Activated T-cell treated with anti-CD3 and anti-CD28 coated beads for 24 hours (primary cell): ENCODE results near the gene CD1E.
"Not testable (repeated sequence)": the region's sequence is repeated elsewhere in the genome, so short reads cannot be mapped to it uniquely, and the experiment has no call there.

Experiments
- DNase-seq: peaks from one replicate; pipeline ENCODE4 v3.0.0-alpha.2; 2020; ENCODE audit warnings: low read depth

Gene CD1E

DNA sequence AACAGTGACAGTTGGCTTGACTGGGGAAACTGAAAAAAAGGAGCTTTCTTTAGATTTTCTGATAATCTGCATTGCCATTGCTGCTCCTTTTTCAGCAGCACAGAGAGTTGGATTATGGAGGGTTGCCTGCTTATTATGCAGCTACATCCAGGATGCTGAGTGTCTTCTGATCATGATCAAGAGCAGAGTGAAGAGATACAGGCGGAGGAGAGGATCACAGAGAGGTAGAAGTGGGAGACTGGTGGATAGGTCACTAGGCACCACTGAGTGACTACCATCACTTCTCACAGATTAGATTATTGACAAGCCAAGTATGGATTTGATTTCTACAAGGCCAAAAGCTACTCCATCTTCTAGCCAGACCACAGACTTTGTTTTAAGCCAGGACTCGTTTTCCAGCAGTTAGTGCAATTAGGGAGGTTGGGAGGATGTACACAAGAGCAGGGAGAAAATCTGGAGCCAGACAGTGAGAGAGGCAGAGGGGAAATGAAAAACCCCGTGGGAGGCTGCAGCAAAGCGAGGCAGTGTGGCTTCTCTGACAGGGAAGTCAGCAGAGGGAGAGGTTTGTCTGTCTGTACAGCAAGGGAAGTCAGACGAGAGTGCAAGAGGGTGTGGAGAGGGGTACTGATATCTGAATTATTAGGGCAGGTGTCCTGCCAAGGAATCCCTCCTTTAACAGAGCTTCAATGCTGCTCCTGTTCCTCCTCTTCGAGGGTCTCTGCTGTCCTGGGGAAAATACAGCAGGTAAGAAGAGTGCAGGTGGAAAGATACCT lies at the start of gene CD1E:
Gene CD1E (plus strand): TSS at position 592 of the 773 bp plus-strand sequence. CDS start 95 bp downstream, at position 687.
- no peak for DNase-seq

DNA sequence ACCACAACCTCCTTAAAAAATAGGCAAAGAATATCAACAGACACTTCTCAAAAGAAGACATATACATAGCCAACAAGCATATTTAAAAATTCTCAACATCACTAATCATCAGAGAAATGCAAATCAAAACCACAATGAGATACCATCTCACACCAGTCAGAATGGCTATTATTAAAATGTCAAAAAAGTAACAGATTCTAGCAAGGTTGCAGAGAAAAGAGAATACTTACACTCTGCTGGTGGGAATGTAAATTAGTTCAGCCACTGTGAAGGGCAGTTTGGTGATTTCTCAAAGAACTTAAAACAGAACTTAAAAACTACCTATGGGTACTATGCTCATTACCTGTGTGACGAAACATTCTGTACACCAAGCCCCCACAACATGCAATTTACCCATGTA lies 43.1 kb upstream of the CD1E start:
- no peak for DNase-seq

DNA sequence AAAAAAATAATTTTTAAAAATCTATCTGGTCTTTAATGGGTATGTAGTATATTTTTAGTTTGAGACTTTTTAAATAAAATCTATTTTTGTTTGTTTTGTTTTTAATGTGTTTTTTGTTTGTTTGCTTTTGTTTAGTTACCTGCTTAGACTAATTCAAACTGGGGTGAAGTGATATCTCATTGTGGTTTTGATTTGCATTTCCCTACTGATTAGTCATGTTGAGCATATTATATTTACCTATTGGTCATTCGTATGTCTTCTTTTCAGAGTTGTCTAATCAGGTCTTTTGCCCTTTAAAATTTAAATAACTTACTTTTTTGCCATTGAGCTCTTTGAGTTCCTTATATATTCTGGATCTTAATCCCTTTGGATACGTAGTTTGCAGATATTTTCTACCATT lies 42.6 kb upstream of the CD1E start:
- no peak for DNase-seq

DNA sequence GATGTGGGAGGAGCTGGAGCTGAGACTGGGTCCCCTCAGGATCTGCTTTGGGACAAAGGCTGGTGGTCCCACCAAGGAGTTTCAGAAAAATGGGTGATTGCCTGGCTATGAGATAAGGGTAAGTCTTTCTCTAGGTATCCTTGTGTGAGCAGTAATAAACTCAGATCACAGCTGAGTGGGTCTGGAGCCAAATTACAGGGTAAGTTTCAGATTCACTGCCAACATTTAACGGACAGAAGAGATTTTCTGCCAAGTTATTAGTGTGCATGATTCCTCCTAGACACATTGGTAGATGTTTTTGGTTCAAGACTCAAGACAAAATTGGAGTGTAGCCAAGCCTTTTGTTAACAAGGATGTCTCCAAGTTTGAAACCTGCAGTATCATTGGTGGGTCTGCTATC lies 29.8 kb upstream of the CD1E start:
- DNase-seq = no peak

DNA sequence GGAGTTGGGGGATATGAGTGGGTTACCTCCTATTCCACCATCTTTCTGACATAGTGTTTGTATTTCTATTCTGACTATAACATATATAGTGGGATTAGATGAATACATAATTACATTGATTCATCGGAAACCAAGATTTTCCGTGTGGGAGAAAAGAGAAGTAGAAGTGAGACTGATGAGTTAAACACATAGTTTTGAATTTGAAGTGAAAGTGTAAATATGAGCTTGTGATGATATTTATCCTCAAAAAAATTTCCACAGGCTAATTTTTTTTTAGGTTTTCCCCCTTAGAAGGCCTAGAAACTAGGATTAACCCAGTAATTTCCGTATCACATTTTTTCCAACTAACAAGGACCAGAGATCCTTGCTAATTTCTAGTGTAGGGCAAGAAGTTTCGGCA lies 29.3 kb upstream of the CD1E start:
- DNase-seq = no peak

DNA sequence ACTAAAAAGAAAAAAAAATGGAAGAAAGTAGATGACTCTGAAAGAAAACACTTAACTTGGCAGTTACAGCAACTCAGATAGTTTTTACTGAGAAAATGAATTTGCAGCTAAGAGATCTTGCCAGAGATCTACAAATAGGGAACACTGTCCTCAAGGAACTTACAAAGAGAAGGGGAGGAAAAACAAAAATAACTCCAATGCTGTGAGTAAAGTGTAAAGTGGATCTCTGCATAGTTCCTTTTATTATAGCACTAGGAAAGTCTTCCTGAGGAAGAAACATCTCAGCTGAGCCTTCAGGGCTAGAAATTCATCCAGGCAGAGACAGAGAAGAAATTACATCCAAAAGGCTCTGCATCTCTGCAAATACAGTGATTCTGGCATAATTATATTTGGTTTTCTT lies 26.2 kb upstream of the CD1E start:
- no peak for DNase-seq

DNA sequence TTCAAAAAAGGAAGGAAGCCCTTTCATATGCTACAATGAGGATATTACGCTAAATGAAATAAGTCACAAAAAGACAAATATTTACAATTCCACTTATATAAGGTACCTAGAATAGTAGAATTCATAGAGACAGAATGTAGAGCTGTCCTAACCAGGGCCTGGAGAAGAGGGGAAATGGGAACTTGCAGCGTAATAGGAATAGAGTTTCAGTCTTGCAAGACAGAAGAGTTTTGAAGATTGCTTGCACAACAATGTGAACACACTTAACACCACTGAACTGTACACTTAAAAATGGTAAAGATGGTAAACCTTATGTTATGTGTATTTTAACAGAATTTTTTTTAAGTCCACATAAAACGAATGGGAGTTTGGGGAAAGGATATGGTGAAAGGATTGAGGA lies 25.3 kb upstream of the CD1E start:
- no peak for DNase-seq

DNA sequence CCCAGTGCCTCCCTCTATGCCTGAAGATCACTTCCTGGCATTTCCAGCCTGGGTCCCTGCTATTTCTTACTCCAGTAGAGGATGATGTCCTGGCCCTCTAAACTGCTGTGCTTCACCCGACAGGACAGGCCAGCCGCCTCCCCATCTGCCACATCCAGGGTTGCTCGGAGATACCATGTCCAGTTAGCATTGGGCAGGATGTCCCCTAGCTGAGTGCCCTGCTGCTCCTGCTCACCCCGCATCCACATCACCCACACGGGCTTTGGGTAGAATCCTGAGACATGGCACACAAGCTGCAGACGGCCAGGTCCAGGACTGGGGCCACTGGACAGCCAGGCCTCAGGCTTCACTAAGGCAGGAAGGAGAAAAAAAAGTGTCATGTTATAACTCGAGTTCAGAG lies 24.4 kb upstream of the CD1E start:
- DNase-seq = no peak

DNA sequence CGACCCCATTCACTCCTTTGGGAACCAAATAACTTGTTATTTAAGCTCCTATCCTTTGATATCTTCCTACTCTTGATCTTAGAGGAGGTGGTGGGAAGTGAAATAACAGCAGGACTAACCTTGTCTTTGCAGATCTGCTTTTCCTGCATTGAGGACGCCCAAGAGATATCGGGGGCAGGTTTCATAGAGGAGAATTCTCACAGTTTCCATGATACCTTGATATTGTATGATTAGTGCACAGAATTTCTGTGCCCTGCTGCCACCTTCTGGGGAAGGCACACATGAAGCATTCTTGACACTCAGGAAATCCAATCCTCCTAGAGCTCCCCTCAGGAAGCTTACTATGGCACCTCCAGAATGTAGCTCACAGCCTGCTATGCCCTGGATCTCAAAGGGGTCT lies 24.0 kb upstream of the CD1E start:
- DNase-seq = no peak

DNA sequence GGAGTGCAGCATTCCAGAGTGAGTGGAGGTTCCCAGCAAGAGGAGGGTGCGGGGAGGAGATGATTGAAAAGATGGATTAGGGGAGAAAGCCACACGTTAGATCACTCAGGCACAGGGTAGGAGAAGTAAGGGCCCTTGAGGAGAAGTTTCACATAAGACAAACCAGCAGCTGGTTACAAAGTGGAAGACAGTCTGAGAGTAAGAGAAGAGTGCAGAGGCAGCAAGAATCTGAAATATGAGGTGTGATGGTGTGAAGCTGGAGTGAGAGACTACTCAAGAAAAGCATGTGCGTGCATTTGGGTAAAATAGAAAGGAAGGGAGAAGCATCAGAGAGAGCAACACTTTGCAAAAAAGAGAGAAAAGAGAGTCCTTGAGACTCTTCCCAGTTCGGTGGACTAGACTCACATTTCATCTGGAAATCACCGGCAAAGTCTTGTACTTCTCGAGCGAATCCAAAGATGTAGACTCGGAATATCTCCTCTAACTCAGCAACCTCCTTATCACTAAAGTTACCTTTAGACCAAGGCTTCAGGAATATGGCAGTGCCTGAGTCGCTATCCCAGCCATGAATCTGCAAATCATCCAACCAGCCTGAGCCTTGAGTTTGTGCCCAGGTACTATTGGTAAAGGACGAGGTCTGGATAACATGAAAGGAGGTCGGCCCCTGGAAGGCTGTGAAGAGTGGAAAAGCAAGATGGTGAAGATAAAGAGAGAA lies 23.1 kb upstream of the CD1E start:
- no peak for DNase-seq

DNA sequence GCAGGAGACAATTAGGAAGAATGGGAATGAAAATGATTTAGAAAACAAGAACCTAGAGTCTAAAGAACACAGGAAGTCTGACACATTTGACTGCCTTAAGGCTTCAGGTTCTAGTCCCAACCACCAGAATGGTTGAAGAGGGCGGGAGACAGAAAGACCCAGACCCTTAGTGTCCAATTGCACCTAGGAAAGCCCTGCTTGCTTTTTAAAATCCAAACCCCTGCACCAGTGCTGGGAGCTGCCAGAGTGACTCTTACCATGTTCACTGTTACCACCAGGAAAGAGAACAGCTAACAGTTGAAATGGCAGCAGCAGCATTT lies 22.6 kb upstream of the CD1E start:
- no peak for DNase-seq

DNA sequence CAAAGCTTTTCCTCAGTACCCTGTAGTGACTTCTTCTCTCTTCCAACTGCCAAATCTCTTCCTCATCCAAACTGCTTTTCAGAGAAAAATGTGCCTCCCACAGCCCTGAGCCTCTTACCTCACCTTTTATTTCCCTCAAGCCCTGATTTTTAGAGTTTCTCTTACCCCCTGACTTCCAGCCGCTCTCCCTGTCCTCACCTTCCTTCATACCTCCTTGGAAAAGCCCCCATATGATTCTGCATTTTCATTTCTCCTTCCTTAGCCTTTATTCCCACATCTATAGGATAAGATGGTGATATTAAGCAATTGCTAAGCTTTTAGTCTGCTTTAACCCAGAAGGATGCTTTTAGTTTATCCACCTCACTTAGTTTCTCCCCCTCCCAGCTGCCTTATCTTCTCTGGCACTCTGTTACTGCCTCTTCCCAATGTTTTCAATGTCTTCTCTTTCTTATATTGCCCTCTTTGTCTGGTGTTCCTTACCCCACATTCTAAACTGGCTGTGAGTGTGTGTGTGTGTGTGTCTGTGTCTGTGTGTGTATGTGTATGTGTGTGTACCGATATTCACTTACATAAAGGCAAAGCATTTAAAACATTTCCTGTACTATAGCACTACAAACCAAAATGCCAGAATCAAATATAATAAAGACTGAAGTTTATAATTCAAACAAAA lies 22.1 kb upstream of the CD1E start, which contains the start of gene CD1B:
Gene CD1B (minus strand): TSS at position 51 of the 670 bp plus-strand sequence. CDS start 108 bp downstream, outside the sequence.
- DNase-seq = no peak

DNA sequence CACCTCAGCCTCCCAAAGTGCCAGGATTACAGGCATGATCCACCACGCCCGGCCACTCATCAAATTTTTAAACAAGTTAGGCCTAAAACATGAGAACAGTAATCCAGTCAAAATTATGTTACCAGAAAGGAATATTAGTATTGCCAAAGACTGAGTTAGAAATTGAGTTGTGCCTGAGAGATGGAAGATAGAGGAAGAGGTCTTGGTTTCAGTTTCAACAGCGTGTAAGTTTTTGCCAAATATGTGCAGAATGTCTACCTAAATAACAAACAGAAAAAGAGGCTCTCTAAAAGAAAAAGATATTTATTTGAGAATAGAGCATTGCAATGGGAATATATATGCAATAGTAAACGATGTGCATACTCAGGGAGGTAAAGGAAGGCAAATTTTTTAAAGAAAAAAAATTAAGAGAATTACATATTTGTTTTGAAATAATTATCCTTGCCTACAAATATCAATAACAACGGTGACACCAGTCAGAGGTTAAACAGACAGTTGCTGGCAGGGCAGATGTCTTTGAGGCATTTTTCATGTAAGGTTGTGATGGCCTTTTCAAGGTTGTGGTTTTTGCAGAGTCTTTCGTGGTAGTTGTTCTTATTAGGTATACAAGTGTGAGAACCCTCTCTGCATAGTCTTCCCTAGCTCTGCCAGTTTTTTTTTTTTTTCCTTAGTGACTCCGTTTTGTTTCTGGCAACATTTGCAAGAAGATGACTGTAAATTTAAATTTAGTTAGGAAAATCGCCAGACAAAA lies 20.1 kb upstream of the CD1E start:
- DNase-seq = no peak

DNA sequence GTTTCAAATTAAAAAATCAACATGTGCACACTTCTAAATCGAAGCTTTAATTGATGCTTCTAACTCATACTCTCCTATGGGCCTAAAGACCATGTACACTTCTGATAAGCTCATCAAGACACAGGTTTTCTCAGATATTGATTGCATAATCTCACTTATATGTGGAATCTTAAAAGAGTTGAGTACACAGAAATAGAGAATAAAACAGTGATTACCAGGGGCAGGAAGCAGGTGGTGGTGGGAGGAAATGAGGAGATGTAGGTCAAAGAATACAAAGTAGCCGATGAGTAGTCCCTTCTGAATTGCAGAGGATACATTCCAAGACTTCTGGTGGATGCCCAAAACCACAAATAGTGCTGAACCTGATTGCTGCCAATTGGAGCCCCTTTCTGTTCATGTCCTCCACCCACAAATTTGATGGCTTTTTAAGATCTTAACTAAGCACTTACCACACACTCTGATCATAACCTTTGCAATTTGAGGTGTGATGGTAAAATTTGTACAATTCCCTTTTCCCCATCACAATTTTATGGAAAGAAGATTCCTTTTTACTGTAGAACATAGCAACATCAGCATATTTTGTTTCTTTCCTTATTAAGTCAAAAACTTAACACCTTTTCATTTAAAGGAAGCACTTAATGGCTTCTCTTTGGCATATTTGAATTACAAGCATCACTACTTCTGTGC lies 19.0 kb upstream of the CD1E start:
- DNase-seq = no peak

DNA sequence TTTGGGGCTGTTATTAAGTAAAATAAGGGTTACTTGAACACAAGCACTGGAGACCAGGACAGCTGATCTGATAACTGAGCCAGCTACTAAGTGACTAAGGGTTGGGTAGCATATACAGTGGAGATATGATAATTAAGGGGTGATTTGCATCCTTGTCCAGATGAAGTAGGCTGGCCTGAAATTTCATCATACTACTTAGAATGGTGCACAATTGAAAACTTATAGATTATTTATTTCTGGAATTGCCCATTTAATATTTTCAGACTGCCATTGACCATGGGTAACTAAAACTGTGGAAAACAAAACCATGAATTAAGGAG lies 18.5 kb upstream of the CD1E start:
- DNase-seq = no peak

DNA sequence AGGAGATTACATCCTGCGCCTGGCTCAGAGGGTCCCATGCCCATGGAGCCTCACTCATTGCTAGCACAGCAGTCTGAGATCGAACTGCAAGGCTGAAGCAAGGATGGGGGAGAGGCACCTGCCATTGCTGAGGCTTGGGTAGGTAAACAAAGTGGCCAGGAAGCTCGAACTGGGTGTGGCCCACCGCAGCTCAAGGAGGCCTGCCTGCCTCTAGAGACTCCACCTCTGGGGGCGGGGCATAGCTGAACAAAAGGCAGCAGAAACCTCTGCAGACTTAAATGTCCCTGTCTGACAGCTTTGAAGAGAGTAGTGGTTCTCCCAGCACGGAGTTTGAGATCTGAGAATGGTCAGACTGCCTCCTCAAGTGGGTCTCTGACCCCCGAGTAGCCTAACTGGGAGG lies 17.3 kb upstream of the CD1E start:
- DNase-seq = not testable (repeated sequence)

DNA sequence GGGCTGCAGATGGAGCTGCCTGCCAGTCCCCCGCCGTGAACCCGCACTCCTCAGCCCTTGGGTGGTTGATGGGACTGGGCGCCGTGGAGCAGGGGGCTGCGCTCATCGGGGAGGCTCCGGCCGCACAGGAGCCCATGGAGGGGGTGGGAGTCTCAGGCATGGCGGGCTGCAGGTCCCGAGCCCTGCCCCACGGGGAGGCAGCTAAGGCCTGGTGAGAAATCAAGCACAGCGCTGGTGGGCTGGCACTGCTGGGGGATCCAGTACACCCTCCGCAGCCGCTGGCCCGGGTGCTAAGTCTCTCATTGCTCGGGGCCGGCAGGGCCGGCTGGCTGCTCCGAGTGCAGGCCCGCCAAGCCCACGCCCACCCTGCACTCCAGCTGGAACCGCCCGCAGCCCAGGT lies 4.7 kb upstream of the CD1E start:
- not testable (repeated sequence) for DNase-seq

DNA sequence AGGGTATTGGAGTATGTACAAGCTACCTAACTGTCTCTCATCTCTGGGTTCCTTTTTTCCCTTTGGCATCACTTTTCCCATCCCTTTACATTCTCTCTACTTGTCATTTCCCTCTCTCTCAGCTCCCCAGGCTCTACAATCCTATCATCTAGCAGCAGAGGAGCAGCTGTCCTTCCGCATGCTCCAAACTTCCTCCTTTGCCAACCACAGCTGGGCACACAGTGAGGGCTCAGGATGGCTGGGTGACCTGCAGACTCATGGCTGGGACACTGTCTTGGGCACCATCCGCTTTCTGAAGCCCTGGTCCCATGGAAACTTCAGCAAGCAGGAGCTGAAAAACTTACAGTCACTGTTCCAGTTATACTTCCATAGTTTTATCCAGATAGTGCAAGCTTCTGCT lies 561 bp downstream of the CD1E start:
- DNase-seq = no peak

DNA sequence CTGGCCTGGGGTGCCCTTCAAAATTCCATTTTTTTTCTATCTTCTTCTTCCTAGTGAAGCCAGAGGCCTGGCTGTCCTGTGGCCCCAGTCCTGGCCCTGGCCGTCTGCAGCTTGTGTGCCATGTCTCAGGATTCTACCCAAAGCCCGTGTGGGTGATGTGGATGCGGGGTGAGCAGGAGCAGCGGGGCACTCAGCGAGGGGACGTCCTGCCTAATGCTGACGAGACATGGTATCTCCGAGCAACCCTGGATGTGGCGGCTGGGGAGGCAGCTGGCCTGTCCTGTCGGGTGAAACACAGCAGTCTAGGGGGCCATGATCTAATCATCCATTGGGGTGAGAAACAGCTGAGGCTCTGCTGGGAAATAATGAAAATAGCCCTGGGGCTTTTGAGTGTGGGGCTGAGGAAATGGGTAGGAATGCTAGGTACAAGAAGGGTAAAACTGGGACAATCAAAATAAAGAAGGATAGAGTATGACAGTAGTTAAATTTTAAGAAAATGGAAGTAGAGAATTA lies 2.1 kb downstream of the CD1E start:
- DNase-seq = no peak

DNA sequence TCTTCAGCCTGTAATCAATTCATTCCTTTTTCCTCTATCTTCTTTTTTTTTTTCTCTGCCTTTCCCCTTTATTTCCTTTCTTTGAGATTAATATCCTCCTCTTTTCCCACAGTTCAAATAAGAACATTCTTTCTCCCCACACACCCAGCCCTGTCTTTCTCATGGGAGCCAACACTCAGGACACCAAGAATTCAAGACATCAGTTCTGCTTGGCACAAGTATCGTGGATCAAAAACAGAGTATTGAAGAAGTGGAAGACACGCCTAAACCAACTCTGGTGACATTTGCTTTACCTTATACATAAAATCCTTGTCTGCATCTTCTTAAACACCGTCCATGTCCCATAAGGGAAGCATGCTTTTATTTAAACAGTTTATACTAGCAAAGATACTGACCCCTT lies 2.9 kb downstream of the CD1E start:
- DNase-seq = no peak

DNA sequence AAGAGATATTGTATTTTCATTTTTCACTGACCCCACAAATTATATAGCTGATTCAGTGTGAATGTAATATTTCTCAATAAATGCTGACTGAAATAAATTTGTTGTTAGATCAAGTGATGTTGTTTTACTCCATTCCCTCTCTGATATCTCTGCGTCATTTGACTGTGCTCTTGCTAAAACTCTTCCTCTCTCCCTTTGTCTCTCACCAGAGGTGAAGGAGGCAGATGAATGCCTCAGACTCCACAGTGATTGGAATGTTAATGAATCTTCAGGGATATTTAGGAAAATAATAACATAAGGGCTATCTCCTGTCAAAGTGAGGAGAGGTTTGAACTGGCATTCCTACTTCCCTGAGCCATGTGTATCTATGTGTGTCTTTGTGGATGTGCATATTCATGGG lies 3.7 kb downstream of the CD1E start:
- no peak for DNase-seq

DNA sequence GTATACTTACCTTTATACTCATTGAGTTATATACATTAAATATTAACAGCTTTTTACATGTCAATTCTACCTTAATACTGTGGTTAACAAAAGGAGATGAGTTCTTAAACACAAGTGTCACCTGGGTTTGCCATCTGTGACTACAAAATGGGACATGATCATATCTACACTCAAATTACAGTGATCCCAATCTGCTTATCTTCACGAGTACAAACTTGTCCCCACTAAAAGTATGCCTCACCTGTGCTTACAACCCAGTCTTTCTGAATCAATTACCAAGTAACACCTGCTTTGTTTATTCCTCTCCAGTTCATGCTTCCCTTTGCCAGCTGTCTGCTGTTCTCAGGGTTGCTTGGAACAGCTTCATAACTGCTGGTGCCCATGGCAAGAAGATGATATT lies 8.8 kb downstream of the CD1E start:
- DNase-seq = no peak
